HPDE6-E6E7 (cell line): ENCODE results near the gene TAS2R13.

Experiments used
- DNase-seq: peaks from one replicate; pipeline ENCODE4 v3.0.0; 2011; ENCODE audit warnings: missing footprints; ENCODE audit errors: extremely low spot score

The TAS2R13 gene

GRCh38 chr12:10873378-10873777, 36.0 kb downstream of the TAS2R13 start:
- DNase-seq: no peak

GRCh38 chr12:10867381-10867780, 42.0 kb downstream of the TAS2R13 start:
- no peak for DNase-seq

GRCh38 chr12:10863512-10864218, 45.7 kb downstream of the TAS2R13 start:
- no peak for DNase-seq

GRCh38 chr12:10861366-10861765, 48.0 kb downstream of the TAS2R13 start:
- no peak for DNase-seq
